Endometrial microvascular endothelial cells (primary cell): ENCODE data around the gene SYT1. TPM values are rescaled to one million over a fixed set of nuclear protein-coding genes. Genes with fewer than 3 reads are reported as not detected.

ENCODE experiments used
- in situ Hi-C: cut with HindIII; loops from 2 replicates; pipeline ENCODE4 v1.10.0; 2017; ENCODE audit warnings: low sequenced_read_pairs, low pct_unique_long_range_greater_than_20kb; ENCODE audit errors: inconsistent ontology term
- total RNA-seq: library from RNA; depleted of rRNA; stranded (reverse); fragments of >200 nt; gene quantifications from one replicate; pipeline ENCODE4 v1.2.3, GENCODE V29; 2015; ENCODE audit errors: inconsistent ontology term

The SYT1 gene
- total RNA-seq, 1 donor from 2014 or later = 2.6 TPM

- in situ Hi-C loops = no loop called here
These were observed 373.7 kb downstream of the SYT1 start for GRCh38 chr12:79238246-79238645.

GRCh38 chr12:79247494-79247893 is 382.9 kb downstream of the SYT1 start:
- in situ Hi-C loops = no loop called here

DNA sequence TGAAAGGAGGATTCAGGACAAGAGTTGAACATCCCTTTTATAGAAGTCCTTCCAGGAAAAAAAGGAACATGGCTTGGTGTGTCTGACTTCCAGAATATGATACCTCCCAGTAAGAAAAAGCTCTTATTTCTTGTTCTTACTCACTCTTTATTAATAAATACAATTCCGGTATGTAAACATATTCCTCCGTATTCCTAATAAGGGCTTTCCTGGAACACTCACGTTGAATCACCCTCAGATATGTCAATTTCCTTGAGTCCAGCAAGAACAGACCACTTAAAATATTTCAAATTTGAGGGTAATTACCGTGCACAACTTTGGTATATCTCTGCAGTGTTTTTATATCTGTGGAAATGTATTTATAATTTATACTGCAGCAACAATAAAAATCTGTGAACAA is 385.6 kb downstream of the SYT1 start:
- in situ Hi-C loops = no loop called here

DNA sequence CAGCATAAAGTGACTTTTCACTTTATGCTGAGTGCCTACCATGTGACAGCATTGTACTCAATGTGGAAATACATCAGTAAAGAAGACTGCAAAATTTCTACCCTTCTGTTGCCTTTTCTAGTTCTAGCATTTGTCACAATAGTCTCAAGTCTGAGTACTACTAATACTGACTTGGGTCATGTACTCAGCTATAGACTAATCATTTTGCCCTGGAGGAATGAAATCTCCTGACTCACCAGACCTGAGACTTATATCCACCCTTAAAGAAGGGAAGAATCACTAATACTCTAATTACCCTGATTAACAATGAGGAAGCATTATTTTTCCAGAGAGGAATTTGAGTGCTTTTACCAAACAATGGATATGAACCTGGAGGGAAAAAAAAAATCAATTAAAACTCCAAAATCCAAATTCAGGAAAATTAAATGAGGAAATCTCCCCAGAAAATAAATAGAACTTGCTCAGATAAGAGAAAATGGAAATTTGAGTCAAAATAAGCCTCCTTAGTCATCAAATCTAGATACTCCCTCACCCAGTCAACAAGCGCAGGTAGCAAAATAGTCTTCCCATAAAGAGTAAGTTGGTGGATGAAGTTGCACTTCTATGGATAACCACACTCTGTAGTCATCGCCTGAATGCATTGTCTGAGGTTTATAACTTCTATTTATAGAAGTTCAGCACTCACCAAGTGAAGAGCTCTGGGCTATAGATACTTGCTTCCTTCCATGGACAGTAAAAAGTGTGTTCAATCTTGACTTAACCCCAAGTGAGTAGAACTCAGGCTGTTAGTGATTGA is 386.6 kb downstream of the SYT1 start:
- in situ Hi-C loops = no loop called here

DNA sequence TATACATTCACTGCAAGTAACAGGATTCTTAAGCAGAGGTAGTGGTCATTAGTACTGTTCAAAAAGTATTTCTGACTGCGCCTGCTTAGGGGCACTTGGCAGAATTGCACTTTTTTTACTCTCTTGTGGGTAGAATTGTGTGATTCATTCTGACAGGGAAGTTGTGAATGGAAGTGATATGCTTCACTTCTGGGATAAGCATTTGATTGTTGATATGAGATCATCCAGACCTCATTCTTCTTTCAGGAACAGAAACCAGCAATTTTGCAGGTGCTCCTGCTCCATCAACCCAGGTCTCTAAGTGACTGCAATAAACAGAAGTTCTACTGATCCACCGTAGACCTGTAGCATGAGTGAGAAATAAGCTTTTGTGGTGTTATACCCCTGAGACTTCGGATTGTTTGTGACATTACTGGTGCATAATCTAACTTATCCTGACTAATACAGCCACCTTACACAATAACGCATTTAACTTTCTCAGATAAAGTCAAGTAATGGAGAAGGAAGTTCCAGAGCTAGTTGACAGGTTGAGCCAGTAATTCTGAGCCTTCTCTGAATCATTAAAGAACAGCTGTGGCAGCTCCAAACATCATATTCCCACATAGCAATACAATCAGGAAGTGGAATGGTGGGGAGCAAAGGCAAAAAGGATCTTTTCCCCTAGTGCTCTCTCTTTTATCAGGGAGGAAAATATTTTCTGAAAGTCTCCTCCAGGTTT is 387.9 kb downstream of the SYT1 start:
- in situ Hi-C loops = no loop called here

GRCh38 chr12:79255288-79255687 is 390.7 kb downstream of the SYT1 start:
- in situ Hi-C loops = no loop called here

DNA sequence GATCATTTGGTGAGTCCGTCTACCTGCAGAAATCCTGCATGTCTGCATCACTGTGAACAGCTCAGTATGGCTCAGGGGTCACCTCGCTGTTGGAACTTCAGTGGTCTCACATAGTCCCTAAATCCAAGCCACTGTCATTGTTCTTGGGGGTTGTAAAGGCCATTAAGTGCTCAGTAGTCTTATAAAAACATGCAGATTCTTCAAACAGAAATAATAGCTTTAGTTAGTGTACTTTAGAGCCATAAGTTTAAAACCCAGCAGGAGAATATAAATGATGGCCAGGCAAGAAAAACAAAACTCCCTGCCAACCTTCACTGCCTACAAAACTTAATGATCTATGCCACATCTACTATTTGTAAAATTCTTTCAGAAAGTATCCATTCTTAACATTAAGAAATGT is 396.3 kb downstream of the SYT1 start:
- in situ Hi-C loops = no loop called here

GRCh38 chr12:79262938-79263337 is 398.4 kb downstream of the SYT1 start:
- in situ Hi-C loops = no loop called here

- in situ Hi-C loops = no loop called here
These were observed 402.0 kb downstream of the SYT1 start for GRCh38 chr12:79266343-79267144.

DNA sequence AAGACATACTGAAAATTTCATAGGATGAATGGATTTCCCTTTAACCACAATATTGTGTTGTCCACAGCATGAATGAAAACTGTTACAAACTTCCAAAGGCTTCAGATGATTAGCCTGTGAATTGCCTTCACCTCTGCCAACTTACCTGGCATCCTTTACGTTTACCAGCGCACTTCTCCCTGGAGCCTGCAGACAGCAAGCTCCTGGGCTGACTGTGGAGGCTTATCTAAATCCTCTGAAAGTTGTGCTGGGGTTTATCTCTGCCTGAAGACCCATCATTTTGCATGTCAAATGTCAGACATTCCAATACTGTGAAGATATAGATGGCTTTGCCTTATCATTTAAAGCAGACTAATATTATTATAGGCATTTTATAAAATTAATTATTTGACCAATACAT is 403.0 kb downstream of the SYT1 start:
- in situ Hi-C loops = no loop called here

DNA sequence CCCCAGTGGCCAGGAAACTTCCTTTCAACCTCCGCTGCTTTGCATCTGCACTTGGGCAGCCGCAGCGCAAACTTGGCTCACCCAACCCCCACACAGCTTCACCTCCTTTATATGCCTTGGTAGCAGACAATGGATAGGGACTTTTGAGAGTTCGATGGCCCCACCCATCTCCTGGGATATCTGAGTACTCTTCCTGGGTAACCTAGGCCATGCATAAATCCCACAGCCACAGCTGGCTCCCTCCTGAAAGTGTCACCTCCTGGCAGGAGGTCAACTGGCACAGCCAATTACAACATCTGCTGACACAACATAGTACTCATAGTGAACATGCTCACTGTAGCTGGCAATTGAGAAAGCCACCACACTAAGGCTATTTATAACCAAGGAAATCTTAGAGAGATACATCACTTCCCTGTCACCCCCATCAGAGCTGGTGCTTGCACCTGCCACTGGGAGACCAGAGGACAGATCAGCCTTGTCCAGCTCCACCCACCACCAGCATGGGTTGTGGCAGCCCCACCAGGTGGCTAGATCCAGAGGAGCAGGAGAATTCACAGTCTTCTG is 410.0 kb downstream of the SYT1 start:
- in situ Hi-C loops = no loop called here

- in situ Hi-C loops = no loop called here
These were observed 411.1 kb downstream of the SYT1 start for GRCh38 chr12:79275631-79276030.

- in situ Hi-C loops = no loop called here
These were observed 418.8 kb downstream of the SYT1 start for GRCh38 chr12:79283364-79283763.

DNA sequence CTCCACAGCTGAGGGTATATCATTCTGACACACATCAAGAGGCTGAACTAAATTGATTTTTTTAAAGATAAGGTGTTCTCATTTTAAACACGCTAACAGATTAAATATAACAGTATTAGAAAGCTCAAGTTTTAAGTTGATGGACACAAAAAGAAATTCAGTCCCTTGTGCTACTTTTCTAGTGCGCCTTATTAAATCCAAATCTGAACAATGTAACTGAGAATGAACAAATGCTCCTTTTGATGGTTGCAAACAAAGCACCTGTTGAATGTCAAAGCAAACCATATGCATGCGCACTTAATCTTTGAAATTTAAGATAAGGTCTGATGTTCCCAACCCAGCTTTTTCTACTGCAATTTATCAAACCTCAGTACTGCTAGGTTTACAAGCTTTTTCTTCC is 424.3 kb downstream of the SYT1 start:
- in situ Hi-C loops = no loop called here

- in situ Hi-C loops = no loop called here
These were observed 427.1 kb downstream of the SYT1 start for GRCh38 chr12:79291711-79292110.

DNA sequence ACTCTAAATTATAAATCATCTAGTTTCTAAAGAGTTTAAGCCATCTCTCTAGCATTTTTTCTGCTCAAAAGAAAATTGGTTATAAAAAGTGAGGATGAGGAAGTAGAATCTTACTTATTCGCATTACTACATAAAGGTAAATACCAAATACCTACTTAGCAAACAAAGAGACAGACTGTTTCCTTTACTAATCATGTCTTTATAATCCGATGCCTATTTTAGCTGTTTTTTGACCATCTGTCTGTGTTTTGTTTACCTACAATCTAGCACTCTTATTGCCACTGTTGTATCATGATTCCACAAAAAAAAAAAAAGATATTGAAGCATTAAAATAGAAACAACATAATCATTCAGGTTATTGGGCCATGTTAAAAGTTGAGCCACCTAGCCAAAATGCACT is 430.0 kb downstream of the SYT1 start:
- in situ Hi-C loops = no loop called here

GRCh38 chr12:79295572-79295971 is 431.0 kb downstream of the SYT1 start:
- in situ Hi-C loops = no loop called here

- in situ Hi-C loops = no loop called here
These were observed 431.6 kb downstream of the SYT1 start for GRCh38 chr12:79296133-79296532.

GRCh38 chr12:79296871-79297270 is 432.3 kb downstream of the SYT1 start:
- in situ Hi-C loops = no loop called here
